ENCODE data around the gene RIPK3.

RIPK3 gene

DNA sequence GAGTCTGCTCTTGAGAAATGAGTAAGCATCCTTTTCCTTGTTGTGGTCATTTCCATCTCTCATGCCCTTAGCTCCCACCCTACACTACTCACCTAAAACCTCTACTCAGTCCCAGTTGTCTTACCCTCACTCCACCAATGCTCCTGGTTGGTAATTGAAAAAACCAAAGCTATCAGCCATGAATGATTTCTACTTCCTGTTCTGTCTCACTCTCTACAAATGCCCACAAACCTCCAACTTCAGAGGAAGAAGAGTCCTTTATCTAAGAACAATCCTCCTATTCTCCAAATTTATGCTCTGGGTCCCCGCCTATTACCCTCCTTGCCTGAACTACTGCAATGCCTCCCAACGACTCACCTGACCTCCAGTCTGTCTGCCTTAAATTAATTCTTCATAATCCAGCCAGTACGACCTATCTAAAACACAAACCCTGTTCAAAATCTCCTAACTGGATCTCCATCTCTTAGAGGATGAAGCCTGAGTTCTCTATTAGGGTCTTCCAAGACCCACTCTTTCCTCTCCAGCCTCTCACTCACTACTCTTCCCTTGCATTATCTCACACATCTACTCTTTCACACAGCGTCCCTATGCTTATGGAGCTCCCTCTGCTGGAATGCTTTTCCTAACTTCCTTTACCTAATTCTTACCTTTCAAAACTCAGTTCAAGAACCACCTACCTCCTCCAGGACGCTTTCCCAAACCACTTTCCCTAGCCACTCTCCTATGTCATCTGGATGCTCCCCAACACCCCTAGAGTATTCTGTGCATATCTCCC, 42.4 kb downstream of the RIPK3 start:
- Histone ChIP-seq H3K9me3 (ENCODE audit: insufficient read depth, low read length, severe bottlenecking) (no peaks in the 10 kb centered on the region), H3K27me3 (ENCODE audit: insufficient read depth, low read length, poor library complexity) (no peaks in the 10 kb centered on the region), H3K36me3 (ENCODE audit: insufficient read depth, low read length) (peaks cover 32% of the 10 kb centered on the region), H3K79me2 (ENCODE audit: insufficient read depth, low read length) (peaks cover 31% of the 10 kb centered on the region), H3K9ac (ENCODE audit: low read depth, low read length) (no peak overlapping the region), H3K4me2 (ENCODE audit: insufficient read depth, low read length) (no peak overlapping the region), H3K4me1 (ENCODE audit: insufficient read depth, low read length) (peaks cover 51% of the 10 kb centered on the region), H3K4me3 (ENCODE audit: low read depth in 1 of 2, low read length in 2 of 2) (no peak overlapping the region), H3K27ac (ENCODE audit: low read length) (peak overlapping the region; percentile 23; the same call in 1 of the 2 replicates), H2AFZ (ENCODE audit: low read depth, low read length) (no peak overlapping the region; the same call in 1 of the 2 replicates), H4K20me1 (ENCODE audit: insufficient read depth, low read length) (peaks cover 5% of the 10 kb centered on the region; the same call in 1 of the 2 replicates)
- ATAC-seq (ENCODE audit: insufficient read depth, low read depth), result peak; percentile 13; the same call in 2 of the 3 replicates
- TF ChIP-seq EZH2 (IDR thresholded peaks at IDR 0.05; ENCODE audit: borderline replicate concordance, low read depth, low read length, severe bottlenecking), result no peak
- TF ChIP-seq, protein P1, sequence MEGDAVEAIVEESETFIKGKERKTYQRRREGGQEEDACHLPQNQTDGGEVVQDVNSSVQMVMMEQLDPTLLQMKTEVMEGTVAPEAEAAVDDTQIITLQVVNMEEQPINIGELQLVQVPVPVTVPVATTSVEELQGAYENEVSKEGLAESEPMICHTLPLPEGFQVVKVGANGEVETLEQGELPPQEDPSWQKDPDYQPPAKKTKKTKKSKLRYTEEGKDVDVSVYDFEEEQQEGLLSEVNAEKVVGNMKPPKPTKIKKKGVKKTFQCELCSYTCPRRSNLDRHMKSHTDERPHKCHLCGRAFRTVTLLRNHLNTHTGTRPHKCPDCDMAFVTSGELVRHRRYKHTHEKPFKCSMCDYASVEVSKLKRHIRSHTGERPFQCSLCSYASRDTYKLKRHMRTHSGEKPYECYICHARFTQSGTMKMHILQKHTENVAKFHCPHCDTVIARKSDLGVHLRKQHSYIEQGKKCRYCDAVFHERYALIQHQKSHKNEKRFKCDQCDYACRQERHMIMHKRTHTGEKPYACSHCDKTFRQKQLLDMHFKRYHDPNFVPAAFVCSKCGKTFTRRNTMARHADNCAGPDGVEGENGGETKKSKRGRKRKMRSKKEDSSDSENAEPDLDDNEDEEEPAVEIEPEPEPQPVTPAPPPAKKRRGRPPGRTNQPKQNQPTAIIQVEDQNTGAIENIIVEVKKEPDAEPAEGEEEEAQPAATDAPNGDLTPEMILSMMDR (IDR thresholded peaks at IDR 0.05; ENCODE audit: borderline replicate concordance, extremely low read depth, low read length, poor library complexity, severe bottlenecking), result peak; percentile 54
- DNase-seq, result no peak

DNA sequence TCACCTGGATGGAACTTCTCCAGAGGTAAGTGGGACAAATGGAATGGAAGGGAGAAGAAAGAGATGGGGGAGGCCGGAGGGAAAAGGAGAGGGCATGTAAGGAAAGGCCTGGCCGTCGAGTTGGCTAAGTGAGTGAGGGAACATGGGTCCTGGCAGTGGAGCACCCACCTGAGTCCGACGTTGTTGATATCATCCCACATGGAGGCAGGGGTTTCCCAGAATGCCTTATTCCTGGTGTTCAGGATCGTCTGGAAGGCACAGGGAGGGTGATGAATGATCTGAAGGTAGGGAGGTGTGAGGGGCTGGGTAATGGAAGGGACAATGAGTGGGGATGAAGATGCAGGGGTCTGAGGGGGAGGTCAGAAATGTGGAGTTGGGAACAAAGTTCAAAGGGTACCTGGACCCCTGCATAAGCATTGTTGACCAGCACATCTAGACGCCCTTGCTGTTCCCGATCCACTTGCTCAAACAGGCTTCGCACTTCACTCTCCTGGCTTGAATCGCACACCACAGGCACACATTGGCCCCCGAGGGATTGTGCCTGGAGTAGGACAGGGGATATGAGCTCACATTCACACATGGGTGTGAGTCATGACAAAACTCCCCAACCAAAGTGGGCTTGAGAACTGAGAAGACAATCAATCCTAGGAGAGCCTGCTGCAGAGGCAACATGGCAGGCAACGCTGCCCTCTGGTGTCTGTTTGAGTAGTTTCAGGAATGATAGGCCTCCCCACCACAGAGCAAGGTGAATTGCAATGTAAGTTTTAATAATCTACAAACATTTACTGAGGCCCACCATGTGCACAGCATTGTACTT, 43.2 kb downstream of the RIPK3 start:
- H3K27me3 ChIP-seq (ENCODE audit: insufficient read depth, low read length, poor library complexity), result no peaks in the 10 kb centered on the region
- peaks cover 43% of the 10 kb centered on the region for H3K4me1 ChIP-seq (ENCODE audit: insufficient read depth, low read length)
- no peak overlapping the region for H3K27ac ChIP-seq (ENCODE audit: low read length)
- peaks cover 29% of the 10 kb centered on the region for H3K36me3 ChIP-seq (ENCODE audit: insufficient read depth, low read length)
- H3K4me3 ChIP-seq (ENCODE audit: low read depth in 1 of 2, low read length in 2 of 2), result no peak overlapping the region
- TF ChIP-seq EZH2 (IDR thresholded peaks at IDR 0.05; ENCODE audit: borderline replicate concordance, low read depth, low read length, severe bottlenecking), result no peak
- TF ChIP-seq, protein P1 (IDR thresholded peaks at IDR 0.05; ENCODE audit: borderline replicate concordance, extremely low read depth, low read length, poor library complexity, severe bottlenecking), result peak; percentile 89
- DNase-seq (peak; percentile 71), ATAC-seq (ENCODE audit: insufficient read depth, low read depth) (peak; percentile 80)
- H2AFZ ChIP-seq (ENCODE audit: low read depth, low read length), result no peak overlapping the region; the same call in 1 of the 2 replicates
- H3K9ac ChIP-seq (ENCODE audit: low read depth, low read length), result no peak overlapping the region
- peaks cover 5% of the 10 kb centered on the region; the same call in 1 of the 2 replicates for H4K20me1 ChIP-seq (ENCODE audit: insufficient read depth, low read length)
- no peaks in the 10 kb centered on the region for H3K9me3 ChIP-seq (ENCODE audit: insufficient read depth, low read length, severe bottlenecking)
- H3K79me2 ChIP-seq (ENCODE audit: insufficient read depth, low read length), result peaks cover 25% of the 10 kb centered on the region
- H3K4me2 ChIP-seq (ENCODE audit: insufficient read depth, low read length), result 0 out of 2 replicates have a peak overlapping the region, but pooled peaks have one; percentile 7

DNA sequence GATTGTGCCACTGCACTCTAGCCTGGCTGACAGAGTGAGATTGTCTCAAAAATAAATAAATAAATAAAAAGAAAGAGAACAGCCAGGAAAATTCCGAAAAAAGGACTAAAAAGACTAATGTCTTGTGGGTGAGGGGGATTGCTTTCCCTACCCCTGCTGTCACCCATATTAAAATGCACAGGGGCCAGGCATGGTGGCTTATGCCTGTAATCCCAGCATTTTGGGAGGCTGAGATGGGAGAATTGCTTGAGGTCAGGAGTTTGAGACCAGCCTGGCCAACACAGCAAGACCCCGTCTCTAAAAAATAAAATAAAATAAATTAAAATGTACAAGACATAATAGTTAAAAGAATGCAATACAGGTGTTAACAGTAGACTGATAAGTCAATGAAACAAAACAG, 46.3 kb downstream of the RIPK3 start:
- no peaks in the 10 kb centered on the region for H3K27me3 ChIP-seq (ENCODE audit: insufficient read depth, low read length, poor library complexity)

More for the DNA sequence above, 46.3 kb downstream of the RIPK3 start:
- Histone ChIP-seq H3K4me1 (ENCODE audit: insufficient read depth, low read length) (peaks cover 19% of the 10 kb centered on the region), H3K9me3 (ENCODE audit: insufficient read depth, low read length, severe bottlenecking) (no peaks in the 10 kb centered on the region), H3K9ac (ENCODE audit: low read depth, low read length) (no peak overlapping the region), H3K36me3 (ENCODE audit: insufficient read depth, low read length) (peaks cover 40% of the 10 kb centered on the region), H4K20me1 (ENCODE audit: insufficient read depth, low read length) (no peaks in the 10 kb centered on the region), H3K27ac (ENCODE audit: low read length) (no peak overlapping the region), H3K4me3 (ENCODE audit: low read depth in 1 of 2, low read length in 2 of 2) (no peak overlapping the region), H3K79me2 (ENCODE audit: insufficient read depth, low read length) (no peaks in the 10 kb centered on the region), H2AFZ (ENCODE audit: low read depth, low read length) (no peak overlapping the region), H3K4me2 (ENCODE audit: insufficient read depth, low read length) (no peak overlapping the region)
- TF ChIP-seq, protein P1 (IDR thresholded peaks at IDR 0.05; ENCODE audit: borderline replicate concordance, extremely low read depth, low read length, poor library complexity, severe bottlenecking), result no peak
- TF ChIP-seq EZH2 (IDR thresholded peaks at IDR 0.05; ENCODE audit: borderline replicate concordance, low read depth, low read length, severe bottlenecking), result no peak
- ATAC-seq (ENCODE audit: insufficient read depth, low read depth) (no peak), DNase-seq (no peak)

Data from DND-41 (cell line).